Measurements from ENCODE around the gene ZNF219.

Gene ZNF219

DNA sequence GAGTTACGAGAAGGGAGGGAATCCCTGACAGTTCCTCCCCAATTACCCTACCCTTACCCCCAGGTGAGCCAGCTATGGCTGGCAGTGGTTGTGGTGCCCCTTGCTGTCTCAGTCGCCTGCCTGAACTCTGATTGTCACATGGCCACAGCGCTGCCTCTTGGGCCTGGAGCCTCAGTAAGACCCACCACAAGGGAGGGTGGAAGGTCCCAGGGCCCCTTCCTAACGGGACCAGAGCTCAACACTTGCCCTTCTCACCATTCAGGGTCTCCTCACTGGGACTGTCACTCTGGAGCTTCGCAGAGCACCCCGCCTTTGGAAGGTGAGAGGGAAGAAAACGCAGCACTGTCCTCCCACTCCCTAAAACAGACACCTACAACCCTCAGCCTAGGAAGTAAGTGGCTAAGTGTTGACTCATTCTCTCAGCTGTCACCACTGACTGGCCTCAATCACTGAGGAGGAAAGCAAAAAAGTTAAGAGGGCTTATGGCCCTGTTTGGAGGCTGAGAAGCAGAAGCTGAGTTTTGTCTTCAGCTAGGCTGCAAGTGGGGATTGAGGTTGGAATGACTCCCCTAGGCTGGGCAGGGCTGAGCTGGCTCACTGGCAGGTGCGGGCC lies 3.5 kb upstream of the ZNF219 start:
- DNase-seq (ENCODE audit: low spot score) = no peak

- DNase-seq (ENCODE audit: low spot score) = no peak
Observed at GRCh38 chr14:21100931-21101330, 2.5 kb upstream of the ZNF219 start, which contains the start of gene TMEM253. TSS of gene TMEM253 (plus strand) at chr14:21101066. CDS start at chr14:21101344, 278 bp downstream.

DNA sequence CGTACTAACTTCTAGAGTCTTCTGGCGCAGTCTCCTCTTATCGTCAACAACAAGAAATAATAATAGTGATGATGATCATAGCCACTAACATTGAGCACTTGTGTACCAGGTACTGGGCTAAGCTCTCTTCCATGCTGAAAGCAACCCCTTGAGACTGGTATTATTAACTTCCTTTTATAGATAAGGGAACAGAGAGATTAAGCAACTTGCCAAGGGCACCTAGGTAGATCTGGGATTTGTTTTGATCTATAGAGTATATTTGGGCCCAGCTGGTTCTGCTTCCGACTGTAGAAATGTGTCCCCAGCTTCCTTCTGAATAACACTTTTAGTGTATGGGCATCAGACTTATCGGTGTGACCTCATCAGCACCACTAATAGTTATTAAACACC lies 1.1 kb upstream of the ZNF219 start:
- DNase-seq (ENCODE audit: low spot score) = no peak

GRCh38 chr14:21098892-21099595 lies 589 bp upstream of the ZNF219 start:
- peak; percentile 21 for DNase-seq (ENCODE audit: low spot score)

DNA sequence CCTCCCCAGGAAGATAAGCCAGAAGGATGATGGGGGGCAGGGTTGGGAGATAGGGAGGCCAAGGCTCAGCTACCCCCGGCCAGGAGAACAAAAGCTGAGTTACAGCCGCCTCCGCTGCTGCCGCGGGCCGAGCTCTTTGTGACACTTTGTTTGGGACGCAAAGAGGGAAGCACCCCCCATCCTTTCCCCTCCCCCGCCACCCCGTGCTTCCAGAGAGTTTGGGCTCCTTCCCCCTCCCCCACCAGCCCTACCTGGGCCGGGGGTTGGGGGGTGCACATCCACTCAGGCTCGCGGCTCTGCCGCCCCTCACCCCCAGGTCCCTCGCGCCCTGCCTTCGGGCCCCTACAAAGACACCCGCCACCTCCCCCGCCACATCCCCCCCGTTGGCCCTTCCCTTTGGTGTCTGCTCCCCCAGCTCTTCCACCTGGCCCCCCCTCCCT lies 799 bp downstream of the ZNF219 start:
- DNase-seq (ENCODE audit: low spot score) = no peak

DNA sequence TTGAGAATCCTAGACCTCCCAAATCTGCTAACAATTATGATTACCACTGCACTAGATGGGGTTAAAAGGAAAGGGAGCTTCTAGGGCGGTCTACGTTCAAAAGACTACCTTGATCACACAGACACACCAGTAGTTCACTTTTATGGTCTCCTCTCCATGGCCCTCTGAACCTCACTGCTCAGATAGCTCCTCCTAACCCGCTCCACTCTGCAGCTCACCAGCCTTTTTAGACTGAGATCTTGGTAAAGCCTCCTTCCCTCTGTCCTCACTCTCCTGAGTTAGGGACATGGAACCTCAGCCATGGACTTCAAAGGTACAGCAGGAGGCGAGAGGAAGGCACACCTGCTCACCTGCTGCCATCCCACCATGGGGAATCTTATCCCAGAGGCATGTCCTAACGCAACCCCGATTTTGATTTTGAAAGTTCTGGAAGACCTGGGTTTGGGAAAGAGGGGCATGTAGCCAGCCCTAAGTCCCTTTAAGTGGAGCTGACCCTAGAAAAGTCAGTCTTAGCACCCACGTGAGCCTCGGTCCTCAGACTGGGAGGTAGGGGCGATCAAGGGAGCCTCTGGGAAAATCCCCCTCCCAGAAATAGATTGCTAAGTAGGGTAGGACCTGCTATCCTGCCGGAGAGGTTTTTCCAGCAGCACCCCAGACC lies 1.3 kb downstream of the ZNF219 start:
- DNase-seq (ENCODE audit: low spot score) = peak; percentile 21

DNA sequence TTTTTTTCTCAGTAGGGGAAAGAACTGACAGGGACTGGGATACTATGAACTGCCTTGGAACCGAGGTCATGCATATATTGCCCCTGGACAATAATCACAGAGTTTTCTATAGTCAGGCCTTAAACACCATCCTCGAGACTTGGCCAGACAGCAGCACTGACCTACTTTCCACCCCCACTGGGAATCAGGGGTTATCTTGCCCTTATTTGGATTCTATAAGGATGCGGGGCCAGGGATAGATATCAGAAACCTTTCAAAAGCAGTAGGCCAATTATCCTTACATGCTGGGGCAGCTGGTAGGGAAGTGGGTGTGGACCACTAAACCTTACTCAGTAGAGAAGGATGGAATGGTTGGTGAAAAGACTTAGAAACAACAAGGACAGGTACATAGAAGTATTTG lies 2.0 kb downstream of the ZNF219 start:
- no peak for DNase-seq (ENCODE audit: low spot score)

DNA sequence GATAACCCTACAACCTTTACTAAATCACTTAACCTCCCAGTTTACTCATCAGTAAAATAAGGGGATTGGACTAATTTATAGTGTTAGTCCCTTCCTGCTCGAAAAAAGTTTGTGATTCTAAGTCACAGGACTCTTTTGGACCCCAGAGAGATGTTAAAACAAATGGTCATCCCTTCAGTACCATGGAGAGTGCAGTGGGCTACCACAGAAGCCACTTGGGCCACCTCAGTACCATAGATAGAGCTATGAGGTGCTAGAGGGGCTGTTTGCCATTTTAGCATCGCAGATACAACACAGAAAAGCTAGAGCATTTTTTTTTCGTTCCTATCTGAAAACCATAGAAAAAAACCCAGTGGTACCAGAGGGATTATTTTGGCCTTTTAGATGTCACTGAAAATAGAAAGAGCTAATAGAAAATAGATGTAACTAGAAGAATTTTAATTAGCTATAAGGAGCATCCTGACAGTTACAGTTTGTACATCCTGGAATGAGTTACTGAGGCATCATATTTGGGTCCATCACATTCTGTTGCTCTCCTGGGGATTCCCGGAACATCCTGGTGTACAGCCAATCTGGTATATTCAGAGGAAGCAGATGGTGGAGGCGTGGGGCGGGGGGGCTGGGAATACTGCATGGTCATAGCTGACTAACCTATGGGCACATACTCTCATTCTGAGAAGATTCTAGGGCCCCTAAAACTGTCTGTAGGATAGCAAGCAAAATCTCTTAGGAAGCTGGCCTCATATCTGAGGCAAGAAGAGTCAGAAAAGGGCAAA lies 2.8 kb downstream of the ZNF219 start:
- DNase-seq (ENCODE audit: low spot score) = no peak

DNA sequence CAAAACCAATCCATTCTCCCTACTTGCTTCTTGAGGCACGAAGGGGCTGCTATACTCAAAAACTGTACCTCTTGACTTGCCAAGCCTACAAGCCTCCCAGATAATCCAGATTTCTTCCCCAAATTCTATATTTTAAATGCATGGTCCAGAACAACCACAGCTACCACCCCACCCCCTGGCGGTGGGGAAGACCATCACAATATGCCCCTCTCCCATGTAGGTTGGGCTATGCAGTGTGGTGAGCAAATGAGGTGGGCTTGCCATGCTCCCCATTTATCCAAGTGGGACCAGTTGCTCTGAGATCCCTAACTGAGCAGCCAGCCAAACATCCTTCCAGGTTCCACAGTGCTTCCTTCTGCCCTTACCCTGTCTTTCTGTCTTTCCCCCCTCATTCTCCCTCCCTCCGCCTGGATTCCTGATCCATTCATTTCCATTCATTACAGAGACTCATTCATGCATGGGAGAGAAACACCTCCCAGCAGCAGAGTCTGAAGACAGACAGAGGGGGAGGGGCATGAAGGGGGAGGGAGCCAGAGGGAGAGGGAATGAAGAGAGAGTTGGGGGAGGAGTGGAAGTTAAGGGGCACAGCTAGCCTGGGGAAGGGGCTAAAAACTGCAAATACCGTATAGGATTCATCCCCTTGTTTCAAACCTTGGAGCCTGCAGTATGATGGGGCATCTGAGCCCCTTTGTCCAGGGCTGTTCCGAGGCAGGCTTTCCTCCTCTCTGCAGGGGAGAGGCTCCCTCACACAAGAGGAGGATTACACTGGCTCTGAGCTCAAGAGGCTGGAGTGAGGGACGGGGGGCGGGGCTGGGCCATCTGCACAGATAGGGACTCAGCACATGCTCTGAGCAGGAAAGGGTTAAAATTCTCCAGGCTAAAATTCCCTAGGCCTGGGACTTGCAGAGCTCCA lies 4.4 kb downstream of the ZNF219 start:
- peak; percentile 67 for DNase-seq (ENCODE audit: low spot score)

GRCh38 chr14:21093018-21093417 lies 5.4 kb downstream of the ZNF219 start:
- no peak for DNase-seq (ENCODE audit: low spot score)

- DNase-seq (ENCODE audit: low spot score) = peak; percentile 28
Observed at GRCh38 chr14:21092273-21093011, 6.0 kb downstream of the ZNF219 start.

DNA sequence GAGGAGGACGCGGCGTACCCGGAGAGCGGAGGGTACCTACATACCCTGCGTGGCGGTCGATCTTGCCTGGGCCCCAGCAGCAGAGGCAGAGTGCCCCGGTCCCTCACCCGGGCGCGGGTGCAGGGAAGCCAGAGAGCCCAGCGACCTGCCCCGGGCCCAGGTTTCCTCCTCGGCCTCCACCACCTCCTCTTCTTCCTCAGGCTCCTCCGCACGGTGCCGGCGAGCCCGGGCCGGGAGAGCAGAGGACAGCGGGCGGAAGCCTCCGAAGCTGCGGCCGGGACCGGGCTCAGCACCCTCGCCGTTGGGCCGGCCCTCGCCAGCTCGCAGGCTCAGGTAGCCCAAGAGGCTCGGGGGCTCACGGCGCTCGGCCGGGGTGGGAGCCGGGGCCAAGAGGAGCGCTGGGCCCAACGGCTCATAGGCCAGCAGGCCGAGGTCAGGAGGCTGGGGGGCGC lies 6.6 kb downstream of the ZNF219 start:
- DNase-seq (ENCODE audit: low spot score) = no peak

DNA sequence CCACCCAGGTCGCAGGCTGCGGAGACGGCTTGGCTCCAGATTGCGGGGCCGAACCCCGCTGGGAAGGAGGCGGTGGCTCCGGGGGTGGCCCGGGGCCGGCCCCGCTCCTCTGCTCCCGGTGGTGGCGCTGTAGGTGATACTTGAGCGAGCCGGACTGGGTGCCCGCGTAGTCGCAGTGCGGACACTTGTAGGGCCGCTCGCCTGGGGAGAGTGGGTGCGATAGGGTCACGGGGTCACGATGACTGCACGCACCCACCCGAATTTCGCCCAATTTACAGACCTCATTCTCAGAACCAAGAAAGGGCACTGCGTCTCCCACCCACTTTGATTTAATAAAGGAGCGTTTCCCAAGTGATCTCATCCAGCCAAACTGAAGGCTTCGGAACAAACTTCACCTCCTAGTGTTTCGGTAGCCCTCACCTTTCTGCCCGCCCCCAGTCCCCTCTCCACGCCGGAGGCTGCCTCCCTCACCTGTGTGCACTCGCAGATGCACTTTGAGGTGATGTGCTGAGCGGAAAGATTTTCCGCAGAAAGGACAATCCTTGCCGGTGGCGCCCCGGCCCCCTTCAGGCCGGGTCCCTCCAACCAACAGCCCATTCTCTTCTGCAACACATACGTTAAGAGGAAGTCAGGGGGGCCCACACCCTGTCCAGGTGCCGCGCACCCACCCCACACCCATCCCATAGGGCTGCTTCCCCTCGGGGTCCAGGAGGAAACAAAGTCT lies 7.4 kb downstream of the ZNF219 start:
- DNase-seq (ENCODE audit: low spot score) = no peak

DNA sequence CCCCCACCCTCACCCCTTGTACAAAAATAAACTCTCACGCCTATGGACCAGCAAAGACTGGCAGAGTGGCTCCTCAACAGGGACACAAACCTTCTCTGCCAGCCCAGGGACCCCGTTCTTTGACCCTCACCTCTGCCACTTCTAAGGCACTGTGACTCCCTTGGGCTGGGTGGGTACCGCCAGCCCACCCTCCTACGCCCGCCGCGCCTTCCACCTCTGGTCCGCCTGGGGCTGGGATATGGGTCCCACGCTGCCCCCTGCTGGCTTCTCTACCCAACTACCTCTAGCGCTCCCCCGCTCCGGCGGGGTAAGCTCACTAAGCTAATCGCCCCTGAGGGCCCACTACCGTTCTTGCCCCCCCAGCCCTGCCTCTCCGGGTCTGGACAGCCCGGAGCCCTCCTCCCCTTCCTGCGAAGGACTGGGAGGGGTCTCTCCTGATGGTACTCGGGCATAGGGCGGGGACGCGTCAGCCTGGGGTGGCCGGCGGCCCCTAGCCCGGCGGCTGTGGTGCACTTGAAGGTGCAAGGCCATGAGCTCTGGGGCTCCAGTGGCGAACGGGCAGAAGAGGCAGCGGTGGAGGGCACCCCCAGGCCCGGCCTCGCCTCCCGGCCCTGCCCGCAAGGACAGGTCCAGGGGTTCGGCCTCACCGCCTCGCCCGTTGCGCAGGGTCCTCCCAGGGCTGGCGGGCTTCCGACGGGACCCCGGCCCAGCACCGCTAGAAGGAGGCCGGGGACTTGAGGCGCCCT lies 8.1 kb downstream of the ZNF219 start:
- no peak for DNase-seq (ENCODE audit: low spot score)

DNA sequence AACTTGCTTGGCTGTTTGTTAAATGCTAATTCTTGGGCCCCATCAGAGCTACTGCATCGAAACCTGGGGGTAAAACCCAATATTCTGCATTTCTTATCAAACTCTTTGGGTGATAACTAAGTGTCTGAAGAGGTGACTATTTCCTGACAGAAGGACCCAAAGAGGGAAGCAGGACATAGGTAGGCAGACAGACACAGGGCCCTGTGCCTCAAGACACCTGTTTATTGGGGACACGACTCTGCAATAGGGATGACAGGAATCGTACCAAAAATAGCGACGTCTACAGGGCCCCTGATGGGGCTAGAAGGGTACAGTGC lies 8.6 kb downstream of the ZNF219 start:
- no peak for DNase-seq (ENCODE audit: low spot score)

- no peak for DNase-seq (ENCODE audit: low spot score)
Observed at GRCh38 chr14:21089271-21089670, 9.2 kb downstream of the ZNF219 start.

GRCh38 chr14:21088687-21089086 lies 9.8 kb downstream of the ZNF219 start:
- no peak for DNase-seq (ENCODE audit: low spot score)

DNA sequence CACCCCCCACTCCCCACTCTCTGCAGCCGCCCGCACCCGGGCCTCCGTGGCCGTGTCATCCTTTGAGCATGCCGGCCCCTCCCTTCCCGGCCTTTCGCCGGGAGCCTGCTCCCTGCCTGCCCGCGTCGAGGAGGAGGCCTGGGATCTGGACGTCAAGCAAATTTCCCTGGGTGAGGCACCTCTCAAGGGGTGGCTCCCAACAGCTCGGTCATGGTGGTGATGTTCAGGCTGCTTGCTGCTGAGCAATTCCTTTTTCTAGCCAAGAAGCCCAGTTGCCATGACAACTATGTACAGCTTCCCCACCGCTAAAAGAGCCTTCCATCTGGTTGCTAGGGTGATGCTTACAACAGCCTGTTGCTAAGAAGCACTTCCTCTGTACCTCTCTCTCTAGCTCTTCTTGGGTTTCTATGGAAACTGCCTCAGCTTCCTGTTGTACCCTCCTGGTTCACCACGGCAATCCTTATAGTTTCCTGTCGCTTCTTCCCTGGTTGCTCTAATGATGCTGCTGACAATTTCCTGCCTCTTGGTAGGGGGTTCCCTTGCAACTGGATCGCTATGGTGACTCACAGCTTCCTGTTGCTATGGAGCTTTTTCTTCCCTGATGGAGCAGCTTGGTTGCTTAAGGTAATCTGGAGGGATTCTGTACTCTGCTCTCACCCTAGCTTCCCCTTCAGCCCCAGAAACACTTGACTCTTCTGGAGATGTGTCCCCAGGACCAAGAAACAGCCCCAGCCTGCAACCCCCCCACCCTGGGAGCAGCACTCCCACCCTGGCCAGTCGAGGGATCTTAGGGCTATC lies 11.0 kb downstream of the ZNF219 start:
- peak; percentile 65 for DNase-seq (ENCODE audit: low spot score)

GRCh38 chr14:21086908-21087293 lies 11.6 kb downstream of the ZNF219 start:
- no peak for DNase-seq (ENCODE audit: low spot score)

Data from pons (tissue), 1 donor.